HG03103 (cell line): ENCODE measurements around the gene RPL18.
A peak's percentile ranks its signal among the peaks of the same experiment; 100 is the strongest.

ENCODE experiments used
- ATAC-seq: cut with Tn5 transposase; IDR thresholded peaks from one replicate; pipeline ENCODE4 v1.9.1; 2021; ENCODE audit warnings: low read depth; ENCODE audit not compliant: unreplicated experiment

The RPL18 gene

DNA sequence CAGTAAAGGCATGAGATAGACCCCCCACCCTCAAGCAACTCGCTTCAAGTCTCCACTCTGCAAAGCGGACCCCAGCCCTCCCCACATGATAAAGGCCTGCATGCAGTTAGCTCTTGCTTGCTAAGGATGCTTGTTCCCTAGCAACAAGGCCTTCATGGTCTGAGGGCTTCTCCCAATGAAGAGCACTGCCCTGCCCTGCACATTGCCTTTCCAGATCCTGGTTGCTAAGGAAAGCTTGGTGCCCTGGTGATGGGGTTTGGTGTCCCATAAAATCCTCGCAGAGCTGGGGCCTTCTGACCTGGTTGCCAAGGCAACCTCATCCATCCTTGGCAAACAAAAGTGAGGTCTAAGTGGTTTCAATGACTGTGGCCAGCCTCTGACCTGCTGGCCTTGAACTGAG, 12.2 kb upstream of the RPL18 start:
- ATAC-seq, result no peak

DNA sequence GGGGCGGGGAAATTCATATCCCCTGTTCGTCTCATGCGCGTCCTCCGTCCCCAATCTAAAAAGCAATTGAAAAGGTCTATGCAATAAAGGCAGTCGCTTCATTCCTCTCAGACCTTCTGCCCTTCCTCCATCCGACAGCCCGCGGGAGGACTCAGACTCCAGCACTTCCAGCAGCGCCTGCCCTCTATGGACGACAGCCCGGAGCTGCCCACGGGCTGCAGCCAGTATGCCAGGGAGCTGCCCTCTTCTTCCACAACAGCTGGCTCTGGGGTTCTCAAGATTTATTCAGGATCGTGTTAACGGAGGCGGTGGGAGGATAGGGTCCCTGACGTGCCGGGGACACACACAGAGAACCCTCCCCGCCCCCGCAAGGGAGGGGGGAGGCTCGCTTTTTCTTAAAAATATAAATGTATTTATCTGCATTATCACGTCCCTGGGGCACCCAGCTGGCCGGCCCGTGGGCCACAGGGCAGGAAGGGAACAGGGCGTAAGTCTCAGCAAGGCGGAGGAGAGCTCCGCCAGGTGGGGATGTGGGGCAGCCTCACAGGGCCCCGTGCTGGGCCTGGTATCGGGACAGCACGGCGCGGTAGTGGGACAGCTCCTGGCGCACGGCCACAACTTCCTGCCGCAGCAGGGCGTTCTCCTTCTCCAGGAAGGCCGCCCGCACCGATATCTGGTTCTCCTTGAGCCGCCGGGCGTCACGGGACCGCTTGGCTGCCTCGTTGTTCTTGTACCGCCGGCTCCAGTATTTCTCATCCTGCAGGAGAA, 11.5 kb upstream of the RPL18 start:
- no peak for ATAC-seq

DNA sequence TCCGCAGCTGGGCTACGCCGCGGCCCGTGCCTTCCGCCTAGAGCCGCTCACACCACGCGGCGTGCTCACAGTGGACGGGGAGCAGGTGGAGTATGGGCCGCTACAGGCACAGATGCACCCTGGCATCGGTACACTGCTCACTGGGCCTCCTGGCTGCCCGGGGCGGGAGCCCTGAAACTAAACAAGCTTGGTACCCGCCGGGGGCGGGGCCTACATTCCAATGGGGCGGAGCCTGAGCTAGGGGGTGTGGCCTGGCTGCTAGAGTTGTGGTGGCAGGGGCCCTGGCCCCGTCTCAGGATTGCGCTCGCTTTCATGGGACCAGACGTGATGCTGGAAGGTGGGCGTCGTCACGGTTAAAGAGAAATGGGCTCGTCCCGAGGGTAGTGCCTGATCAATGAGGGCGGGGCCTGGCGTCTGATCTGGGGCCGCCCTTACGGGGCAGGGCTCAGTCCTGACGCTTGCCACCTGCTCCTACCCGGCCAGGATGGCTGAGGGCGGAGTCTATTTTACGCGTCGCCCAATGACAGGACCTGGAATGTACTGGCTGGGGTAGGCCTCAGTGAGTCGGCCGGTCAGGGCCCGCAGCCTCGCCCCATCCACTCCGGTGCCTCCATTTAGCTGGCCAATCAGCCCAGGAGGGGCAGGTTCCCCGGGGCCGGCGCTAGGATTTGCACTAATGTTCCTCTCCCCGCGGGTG, 10.8 kb upstream of the RPL18 start:
- ATAC-seq, result no peak

DNA sequence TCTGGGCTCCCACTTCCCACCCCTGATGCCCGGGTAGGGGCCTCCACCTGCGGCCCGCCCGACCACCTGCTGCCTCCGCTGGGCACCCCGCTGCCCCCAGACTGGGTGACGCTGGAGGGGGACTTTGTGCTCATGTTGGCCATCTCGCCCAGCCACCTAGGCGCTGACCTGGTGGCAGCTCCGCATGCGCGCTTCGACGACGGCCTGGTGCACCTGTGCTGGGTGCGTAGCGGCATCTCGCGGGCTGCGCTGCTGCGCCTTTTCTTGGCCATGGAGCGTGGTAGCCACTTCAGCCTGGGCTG, 10.3 kb upstream of the RPL18 start:
- ATAC-seq, result no peak

DNA sequence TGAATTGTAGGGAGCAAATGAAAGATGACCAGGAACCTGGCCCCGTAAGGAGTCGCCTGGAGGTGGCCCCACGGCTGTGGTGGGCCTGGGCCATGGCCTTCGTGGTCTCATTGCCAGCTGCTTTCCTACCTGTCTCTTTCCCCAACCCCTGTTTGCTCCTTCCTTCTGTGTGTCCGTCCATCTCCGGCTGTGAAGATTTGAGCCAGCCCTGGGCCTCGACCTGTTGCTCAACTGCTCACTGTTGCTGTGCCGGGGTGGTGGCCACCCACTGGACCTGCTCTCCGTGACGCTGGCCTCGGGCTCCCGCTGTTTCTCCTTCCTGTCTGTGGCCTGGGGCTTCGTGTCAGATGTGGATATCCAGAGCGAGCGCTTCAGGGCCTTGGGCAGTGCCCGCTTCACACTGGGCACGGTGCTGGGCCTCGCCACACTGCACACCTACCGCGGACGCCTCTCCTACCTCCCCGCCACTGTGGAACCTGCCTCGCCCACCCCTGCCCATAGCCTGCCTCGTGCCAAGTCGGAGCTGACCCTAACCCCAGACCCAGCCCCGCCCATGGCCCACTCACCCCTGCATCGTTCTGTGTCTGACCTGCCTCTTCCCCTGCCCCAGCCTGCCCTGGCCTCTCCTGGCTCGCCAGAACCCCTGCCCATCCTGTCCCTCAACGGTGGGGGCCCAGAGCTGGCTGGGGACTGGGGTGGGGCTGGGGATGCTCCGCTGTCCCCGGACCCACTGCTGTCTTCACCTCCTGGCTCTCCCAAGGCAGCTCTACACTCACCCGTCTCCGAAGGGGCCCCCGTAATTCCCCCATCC, 9.7 kb upstream of the RPL18 start:
- no peak for ATAC-seq

DNA sequence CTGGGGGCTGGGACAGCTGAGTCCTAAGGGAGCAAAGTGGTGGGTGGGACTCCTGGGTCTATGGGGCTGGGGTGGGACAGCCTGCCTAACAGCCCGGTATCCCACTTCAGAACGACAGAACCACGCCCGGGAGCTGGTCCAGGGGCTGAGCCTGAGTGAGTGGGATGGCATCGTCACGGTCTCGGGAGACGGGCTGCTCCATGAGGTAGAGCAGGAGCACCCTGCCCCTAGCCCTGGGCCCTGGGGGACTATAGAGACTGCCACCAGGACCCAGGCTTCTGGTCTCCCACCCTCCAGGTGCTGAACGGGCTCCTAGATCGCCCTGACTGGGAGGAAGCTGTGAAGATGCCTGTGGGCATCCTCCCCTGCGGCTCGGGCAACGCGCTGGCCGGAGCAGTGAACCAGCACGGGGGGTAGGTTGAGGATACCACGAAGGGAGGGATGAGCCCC, 8.9 kb upstream of the RPL18 start:
- ATAC-seq, result no peak

DNA sequence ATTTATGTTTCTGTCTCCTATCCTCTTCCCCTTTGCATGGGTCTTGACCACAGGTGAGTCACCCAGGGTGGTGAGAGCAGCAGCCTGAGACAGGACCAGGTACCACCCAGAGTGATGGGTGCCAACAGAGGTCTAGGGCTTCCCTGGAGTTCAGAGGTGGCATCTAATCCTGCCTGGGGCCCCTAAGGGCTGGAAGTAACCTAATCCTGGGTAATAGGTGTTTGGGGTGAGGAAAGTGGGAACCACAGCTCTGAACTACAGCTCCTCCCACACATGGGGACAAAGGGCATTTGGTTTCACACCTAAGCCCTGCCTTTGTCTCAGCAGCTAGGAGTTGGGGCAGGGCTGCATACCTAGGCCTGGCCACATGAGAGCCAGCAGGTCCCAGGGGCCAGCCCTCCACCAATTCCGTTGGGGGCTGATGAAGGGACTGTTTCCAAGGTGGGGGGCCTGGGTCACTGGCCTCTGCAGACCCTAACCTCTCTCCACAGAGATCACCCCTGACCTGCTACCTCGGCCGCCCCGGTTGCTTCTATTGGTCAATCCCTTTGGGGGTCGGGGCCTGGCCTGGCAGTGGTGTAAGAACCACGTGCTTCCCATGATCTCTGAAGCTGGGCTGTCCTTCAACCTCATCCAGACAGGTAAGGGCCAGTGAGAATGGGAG, 8.4 kb upstream of the RPL18 start:
- no peak for ATAC-seq

DNA sequence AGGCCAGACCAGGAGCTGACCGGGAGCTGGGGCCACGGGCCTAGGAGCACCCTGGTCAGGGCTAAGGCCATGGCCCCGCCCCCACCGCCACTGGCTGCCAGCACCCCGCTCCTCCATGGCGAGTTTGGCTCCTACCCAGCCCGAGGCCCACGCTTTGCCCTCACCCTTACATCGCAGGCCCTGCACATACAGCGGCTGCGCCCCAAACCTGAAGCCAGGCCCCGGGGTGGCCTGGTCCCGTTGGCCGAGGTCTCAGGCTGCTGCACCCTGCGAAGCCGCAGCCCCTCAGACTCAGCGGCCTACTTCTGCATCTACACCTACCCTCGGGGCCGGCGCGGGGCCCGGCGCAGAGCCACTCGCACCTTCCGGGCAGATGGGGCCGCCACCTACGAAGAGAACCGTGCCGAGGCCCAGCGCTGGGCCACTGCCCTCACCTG, 6.9 kb upstream of the RPL18 start:
- no peak for ATAC-seq

DNA sequence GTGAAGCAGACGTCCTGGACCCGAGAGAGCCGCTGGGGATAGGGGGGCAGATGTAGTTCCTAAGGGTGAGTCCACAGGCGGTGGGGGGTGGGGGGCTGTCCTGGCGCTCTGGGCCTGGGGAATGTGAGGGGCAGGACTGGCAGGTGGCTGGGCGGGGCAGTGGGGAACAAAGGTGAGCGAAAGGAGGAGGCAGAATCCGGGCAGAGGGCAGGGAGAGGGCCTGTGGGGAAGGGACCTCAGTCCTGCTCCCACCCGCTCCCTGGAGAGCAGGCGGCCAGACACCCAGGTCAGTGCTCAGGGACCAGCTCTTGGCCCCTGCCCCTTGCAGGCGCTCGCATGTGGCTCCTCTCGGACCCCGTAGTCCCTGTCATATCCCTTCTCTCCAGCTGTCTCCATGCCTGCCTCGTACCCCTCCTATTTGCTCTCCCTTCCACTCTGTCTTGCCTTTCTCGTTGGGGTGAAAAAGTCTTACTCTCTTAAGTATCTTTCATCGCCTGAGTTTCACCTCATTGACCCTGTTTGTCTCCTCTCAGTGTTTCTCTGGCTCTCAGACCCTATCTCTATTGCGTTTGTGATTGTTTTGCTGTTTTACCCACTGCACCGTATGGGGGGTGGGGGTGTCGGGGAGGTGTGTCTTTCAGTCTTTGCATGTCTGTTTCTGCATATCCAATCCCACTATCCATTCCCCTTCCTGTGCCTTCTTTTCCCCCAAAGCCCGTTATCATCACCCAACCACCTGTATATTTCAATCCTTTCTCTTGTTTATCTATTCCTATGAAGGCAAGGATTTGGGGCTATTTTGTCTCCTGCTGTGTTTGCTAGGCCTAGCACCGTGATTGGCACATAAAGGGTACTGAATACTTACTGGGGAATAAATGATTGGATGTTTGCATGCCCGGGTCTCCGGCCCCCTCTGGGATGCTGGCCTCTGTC, 6.1 kb upstream of the RPL18 start:
- ATAC-seq, result no peak

DNA sequence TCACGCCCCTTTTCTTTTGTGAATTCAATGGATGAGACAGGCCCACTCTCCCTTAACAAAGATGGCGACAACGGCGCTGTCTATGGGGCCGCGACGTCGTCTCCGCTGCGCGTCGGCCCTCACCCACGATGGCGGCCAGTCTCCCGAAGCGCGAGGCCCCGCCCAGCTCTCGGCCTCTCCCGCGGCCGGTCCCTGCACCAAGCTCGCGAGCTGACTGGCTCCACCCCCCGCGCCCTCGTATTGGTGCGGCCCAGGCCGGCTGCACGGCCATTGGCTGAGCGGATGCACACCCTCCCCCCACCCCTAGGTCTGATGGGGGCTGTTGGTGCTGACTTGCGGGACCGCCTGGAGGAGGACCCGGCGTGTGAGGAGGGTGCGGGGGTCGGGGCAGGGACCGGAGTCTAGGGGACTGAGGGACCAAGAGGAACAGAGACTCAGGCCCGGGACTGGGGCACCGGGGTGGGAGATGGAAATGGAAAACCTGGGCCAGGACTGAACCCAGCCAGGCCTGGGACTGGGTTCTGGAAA, 5.2 kb upstream of the RPL18 start:
- ATAC-seq, result peak; percentile 69

DNA sequence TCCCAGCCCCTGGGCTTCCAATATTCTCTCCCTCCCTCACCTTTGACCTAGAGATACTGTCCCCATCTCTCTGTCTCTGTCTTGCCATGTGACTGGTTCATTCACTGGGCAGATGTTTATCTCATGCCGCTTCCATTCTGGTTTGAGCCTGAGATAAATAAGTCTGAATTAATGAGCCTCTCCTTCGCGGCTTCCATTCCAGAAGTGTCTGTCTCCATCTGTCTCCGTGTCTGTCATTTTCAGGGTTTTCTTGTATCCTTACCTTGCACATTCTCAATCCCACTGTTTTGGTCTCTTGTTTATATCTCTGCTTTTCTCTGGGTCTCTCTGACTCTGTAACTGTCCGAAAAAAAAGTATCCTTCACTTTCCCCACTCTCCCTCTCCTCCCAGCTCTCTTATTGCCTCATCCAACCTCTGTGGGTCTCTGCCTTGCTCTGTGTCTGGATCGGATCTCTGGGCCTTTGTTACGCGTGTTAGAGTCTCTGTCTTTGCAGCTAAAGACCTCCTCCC, 4.6 kb upstream of the RPL18 start:
- ATAC-seq, result no peak

DNA sequence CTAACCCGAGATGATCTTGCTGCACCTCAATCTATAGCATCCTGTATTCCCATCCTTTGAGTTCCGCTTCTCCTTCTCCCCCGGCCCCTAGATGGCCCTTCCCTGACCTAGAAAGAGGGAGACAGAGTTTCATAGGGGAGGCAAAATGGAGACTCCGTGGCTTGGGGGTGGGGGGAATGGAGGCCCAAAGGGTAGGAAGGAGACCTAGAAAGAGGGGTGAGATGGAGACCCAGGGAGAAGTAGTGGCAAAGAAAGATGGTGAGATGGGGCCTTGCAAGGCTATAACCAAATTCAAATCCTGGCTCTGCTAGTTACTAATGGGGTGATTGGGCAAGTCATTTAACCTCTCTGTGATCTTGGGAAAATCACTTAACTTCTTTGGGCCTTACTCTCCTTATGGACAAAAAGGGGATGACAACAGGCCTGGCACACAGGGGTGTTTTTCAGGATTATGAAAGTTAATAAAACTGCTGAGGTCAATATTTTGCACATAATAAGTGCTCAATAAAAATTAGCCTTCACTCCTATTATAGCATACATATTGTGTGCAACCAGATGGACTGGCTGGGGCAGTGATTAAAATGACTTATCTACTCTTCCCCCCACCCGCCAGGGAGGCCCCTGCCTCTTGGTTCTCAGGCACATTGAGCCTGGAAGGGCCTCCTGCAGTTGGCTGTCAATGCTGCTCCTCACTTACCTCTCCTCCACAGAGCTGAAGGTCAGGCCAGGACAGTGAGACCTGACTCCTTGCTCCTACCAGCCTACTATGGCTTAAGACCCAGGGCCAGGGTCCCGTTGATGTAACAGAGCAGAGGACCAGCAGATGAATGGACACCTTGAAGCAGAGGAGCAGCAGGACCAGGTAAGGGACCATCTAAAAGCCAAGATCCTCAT, 961 bp upstream of the RPL18 start:
- no peak for ATAC-seq

DNA sequence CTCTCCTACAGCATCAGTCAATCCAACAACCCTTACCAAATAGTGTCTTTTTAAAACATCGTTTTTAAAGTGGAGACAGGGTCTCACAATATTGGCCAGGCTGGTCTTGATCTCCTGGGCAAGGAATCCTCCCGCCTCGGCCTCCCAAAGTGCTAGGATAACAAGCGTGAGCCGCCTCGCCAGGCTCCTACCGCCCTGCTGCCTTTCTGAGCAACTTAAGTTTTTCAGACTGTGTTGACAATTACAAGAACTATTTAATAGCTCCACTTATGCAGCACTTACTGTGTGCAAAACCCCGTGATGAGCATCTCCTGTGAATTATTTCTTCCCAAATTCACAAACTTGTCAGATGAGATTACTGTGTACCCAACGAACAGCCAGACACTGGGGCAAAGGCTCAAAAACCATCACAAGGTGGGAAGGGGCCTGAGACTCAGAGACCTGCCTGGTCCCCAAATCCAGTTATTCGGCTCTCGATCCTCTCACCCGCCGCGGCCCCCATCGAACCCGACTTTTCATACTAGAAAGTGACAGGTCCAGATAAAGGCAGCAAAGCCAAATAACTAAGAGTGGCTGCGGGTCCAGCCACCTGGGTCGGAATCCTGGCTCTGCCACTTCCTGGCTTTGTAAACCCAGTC, 581 bp downstream of the RPL18 start:
- ATAC-seq, result no peak

DNA sequence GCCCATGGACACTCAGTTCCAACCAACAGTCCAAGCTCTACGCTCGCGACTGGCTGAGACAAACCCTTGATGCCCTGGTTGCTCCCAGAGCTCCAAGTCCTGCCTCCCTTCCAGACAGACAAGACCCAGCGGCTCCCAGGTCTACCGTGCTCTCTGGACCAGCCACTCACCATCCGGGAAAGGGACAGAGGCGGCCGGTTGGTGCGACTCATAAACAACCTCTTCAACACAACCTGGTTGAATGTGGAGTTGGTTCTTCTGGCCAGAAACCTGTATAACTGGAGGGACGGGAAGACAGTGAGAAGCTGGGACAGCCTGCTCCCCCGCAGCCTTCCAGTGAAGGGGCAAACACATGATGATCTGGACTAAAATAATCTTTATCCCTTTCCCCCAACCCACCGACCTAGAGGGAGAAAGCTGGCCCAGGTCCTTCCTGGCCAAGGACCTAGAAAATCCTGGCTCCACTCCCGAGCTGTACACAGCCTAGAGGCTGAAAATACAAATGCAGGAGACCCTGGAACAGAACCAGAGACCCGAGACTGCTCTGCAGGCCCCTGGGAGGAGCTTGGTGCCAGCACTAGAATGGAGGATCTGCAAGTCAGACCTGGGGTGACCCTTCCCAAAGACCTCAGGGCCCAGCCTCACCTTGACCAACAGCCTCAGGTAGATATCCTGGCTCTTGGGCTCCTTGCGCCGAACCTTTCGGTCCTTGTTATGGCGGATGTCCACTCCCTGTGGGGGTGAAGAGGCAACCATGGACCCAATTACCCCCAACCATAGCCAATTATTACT, 1.6 kb downstream of the RPL18 start:
- ATAC-seq, result no peak

DNA sequence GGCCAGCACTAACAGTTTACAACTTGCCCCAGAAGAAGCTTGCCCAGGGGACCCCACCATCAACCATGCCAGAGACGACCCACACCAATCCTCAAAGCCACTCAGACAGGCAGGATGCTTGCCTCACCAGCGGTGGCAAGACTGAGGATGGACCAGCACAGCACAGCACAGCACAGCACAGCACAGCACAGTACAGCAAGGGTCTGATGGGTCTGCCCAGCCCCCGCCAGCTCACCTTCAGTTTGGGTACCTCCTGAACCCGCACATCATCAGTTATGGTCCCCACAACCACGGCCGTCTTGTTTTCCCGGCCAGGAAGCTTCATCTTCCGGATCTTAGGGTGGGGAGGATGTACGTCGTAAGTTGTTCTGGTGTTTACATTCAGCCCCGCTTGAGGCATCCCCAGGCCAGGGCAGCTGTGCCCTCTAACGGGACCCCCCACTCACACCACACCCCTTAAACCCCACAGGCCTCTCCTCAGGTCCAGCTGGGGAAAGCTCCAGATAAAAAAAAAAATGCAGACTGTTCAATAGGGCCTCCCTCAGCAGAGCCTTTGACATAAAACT, 2.4 kb downstream of the RPL18 start:
- ATAC-seq, result no peak

DNA sequence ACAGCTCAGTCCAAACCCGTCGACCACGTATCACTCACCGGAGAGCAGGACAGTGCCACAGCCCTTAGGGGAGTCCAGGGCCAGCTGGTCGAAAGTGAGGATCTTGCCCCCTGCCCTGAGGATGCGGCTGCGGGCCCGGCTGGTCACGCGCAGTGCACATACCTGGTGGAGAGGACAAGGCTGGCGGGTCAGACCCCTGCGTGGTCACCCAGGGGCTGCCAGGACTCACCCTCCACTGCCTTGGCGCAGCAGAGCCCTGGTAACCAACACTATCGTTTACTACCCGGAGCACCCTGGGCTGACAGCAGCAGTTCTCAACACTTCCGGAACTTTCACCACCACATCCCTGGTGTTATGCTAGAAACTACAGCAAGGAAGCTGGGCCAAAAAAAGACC, 2.9 kb downstream of the RPL18 start:
- ATAC-seq, result no peak
